GM19240 (cell line): ENCODE results near the gene TMA7B.

Experiments
- DNase-seq: peaks from one replicate; pipeline ENCODE4 v3.0.0; 2011; ENCODE audit warnings: low spot score; ENCODE audit not compliant: insufficient read length

TMA7B gene

DNA sequence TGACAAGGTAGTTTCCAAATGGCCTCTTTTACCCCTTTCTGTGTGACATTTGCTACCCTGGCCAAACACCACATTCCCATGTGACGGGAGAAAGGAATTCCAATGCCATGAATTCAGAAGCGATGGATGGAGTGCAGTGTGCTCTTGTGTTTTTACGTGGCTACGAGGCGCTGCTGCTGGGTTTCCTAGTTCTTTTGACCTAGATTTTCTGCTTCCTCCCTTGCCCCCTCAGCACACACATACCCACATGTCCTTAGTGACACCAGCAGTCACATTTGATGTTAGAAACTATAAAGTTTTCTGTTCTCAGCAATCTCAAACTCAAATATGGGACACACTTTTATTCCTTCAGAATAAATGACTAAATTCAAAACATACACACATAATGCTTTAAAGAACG is 7.8 kb upstream of the TMA7B start:
- no peak for DNase-seq

DNA sequence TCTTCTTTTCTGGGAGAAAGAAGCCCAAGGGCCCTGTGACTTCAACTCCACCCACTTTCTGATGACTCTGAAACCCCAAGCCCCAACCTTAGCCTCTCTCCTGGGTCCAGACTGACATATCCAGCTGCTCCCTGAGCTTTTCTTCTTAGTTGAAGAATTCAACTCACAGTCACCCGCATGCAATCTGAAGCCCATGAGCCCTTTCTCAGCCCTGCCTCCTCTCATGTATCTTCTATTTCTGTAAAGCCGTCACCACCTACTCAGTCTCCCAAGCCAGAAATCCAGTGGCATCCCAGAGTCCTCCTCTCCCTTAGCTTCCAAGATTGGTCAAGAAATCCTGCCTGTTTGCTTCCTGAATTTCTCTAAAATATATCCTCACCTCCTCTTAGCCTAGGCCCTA is 7.1 kb upstream of the TMA7B start:
- no peak for DNase-seq

DNA sequence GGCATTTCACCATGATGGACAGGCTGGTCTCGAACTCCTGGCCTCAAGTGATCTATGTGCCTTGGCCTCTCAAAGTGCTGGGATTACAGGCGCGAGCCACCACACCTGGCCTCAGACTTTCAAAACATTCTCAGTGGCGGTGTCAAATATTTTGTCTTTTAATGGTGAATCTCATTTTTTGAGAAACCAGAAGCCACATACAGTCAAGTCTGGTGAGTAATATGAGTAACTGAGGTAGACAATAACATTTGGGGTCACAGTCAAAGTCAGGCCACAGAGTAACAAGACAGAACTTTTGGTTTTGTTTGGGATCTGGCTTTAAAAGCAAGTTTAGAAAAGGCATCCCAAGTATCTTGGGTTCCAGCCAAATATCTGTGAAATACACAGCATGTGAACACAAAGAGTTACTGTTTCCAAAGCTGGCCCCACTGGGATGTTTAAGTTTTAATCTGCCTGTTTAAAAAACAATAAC is 5.6 kb upstream of the TMA7B start:
- DNase-seq: no peak

DNA sequence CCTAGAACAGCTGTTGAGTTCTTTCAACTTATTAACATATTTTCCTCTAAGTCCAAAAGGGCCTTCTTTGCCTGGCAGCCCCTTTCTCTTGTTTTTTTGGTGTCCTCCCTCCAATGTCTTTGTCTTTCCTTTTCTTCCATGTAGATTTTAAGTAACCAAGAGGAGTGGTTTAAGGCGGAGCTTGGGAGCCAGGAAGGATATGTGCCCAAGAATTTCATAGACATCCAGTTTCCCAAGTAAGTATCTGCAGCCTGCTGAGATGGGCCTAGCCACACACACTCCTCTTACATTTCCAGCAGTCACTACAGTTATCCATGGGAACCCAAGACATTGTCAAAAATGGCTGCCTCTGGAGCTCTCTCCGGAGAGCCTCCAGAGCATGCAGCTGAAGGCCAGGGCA is 4.5 kb upstream of the TMA7B start:
- DNase-seq: no peak

DNA sequence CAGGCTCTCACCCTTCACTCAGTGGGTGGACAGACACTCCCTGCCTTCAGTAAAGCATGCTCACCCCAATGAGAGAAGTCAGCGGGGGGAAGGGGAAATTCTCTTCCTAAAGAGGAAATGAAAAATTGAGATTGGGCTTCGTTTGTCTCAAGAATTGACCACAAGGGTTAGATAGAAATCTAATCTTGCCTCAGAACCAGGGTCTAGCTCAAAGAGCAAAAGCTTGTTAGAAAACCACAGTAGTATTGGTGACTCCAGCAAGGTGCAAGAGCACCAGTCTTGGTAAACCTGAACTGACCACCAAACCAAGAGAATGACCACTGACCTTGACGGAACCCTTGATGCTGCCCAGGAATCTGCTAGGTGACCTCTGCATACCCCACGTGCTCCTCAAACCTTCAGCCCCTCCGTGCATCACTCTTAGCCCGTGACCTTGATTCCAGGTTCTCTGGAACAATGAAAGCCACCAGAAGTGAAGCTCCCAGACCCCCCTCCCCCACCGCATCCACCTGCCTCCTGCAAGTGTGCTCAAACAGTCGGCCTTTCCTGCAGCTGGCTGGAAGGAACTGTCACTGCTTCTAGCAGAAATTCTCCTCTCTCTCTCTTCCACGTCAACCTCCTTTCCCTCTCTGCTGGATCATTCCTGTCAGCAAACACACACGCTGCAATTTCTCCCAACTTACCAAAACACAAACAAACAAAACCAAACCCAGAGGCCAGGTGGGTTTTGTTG is 3.1 kb upstream of the TMA7B start:
- no peak for DNase-seq

DNA sequence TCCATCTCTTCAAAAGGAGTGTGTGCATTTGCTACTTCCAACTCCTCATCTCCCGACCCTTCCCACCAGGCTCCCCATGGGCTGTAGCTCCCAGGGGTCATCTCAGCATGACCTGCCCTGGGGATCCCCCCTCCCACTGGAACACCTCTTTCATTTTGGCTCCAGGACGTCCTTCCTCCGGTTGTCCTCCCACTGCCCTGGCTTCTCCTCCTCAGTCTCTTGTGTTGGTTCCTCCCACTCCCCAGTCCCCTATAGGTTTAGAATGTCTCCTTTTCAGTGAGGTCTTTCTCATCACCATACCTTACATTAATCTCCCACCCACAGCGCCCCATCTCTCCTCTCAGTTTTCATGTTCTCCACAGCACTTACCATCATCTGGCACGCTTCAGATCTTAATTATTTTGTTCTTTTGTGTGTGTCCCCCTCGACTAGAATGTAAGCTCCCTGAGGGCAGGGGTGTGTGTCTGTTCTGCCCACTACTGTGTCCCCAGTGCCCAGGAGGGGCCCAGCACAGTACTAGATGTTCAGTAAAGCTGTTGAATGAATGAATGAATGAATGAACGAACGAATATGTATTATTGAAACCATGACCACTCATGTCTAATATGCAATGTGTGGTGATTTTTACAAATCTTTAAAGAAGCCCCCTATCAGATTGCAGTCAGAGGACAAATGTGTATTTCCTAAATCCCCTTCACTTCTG is 2.0 kb upstream of the TMA7B start:
- DNase-seq: no peak

DNA sequence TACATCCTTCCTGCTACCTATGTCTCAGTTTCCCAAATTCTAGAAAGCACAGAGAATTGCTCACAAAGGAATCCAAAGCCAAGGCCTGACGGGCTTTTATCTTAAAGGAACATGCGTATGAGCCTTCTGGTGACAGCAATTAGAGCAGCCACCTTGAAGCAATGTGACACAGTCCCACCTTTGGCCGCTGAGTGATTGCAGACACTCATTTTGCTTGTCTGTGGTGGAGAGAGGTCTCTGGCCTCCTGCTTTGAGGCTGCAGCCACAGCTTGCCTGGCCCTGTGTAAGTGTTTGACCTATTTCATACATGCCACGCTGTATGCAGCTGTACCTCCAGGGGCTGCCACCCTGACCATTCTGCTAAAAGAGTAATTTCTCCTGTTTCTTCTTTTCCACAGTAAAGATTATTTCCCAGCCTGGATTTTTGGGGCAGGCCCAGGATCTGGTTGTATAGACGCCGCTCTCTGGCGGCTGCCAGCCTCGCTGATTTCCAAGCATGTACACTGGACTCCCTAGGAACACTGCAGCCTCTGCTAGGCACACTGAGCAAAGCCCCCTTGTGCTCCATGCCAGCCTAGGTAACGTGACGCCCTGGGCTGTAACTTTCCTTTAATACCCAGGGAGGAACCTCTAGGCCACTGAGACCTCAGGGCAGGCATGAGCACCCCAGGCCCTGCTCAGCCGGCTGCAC is 1.1 kb upstream of the TMA7B start:
- no peak for DNase-seq

DNA sequence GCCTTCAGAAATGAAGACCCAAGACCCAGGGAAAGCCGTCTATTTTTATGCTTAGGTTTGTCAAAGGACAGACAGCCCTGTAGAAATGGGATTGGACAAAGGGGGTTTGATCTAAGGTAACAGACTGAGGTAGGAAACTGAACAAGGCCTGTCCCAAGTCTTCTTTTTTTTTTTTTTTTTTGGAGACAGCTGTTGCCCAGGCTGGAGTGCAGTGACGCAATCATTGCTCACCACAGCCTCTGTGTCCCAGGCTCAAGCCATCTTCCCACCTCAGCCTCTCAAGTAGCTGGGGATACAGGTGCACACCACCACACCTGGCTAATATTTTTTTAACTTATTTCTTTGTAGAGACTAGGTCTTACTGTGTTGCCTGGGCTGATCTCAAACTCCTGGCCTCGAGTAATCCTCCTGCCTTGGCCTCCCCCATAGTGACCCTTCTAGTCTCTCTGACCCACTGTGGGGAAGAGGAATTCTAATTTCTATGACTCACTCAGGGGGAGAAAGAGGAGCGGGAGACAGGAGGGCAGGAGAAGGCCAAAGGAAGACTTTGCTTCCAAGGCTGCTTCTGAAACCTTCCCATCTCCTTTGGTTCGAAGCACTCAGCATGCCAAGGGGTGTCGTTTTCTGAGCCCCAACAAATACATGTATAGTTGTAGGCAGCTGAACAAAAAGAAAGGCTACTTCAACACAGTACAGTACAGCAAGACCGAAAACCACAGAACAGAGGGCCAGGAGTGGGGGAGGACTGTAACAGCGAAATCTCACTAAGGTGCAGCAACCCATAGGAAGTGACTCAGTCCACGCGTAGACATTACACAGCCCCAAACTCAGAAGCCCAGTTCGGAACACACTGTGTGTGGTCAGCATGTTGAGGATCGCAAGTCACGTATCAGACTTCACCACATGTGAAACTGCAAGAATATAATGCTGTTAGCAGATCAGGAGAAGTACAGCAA is 872 bp downstream of the TMA7B start:
- DNase-seq: peak; percentile 77

DNA sequence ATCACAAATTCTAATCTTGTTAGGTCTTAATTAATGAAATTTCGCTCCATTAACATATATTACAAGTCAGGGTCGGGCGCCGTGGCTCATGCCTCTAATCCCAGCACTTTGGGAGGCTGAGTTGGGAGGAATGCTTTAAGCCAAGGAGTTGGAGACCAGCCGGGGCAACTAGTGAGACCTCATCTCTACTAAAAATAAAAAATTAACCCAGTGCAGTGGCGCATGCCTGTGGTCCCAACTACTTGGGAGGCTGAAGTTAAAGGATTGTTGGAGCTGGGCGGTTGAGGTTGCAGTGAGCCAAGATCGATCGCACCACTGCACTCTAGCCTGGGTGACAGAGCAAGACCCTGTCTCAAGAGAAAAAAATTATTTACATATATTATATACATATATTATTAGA is 1.9 kb downstream of the TMA7B start:
- no peak for DNase-seq

DNA sequence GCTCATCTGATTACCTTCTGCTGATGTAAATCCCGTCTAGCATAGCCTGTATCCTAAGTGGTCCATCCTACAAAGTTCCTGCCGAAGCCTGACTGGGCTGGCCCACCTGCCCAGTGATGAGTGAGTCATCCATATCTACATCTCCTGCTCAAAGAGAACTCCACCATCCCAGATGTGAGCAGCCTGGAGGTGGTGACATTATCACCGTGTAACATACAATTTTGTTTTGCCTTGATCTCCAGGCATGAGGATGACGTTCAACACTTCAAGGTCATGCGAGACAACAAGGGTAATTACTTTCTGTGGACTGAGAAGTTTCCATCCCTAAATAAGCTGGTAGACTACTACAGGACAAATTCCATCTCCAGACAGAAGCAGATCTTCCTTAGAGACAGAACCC is 5.6 kb downstream of the TMA7B start:
- DNase-seq: no peak

DNA sequence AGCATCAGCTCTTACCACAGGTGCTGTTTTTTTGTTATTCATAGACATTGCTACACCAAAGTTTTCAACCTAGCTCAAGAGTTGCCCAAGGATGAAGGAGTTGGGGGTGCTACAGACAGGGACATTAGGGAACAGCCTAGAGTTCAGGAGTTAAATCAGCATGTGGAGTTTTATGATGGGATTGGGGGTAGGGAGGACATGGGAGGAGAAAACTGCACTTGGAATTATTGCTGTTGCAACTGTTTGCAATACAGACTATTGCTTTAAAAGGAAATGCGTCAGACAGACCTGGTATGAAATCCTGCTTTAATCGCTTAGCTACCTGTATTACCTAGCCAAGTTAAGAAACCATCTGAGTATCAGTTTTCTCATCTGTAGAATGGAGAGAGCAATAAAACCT is 6.3 kb downstream of the TMA7B start:
- no peak for DNase-seq

DNA sequence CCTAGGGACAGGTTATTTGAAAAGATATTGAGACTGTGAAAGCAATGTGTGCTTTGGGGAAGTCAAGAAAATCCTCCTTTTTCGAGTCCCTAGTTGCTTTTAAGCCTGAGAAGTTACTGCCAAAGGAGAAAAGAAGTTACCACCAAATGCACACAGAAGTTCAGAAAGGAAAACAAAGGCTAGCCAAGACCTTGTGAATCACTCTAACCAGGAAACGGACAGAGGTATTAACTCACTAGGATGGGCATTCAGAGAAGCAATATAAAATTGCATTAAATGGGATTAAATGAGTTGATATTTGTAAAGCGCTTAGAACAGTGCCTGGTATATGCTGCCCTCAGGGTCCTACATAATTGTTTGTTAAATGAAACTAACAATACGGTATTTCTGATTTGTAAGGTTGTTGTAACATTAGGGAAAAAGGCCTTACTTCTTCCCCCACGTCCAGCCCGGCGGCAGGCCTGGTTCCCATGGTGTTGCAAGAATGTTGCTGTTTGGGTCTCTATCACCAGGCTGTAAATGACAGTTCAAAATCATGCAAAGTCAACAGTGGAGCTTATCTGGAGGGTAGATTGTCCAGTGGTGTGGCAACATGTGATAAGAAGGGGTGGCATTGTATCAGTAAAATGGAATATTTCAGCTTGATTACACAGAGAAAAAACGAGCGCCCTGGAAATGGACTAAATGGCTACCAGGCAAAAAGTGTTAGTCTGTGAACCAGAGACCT is 7.1 kb downstream of the TMA7B start:
- no peak for DNase-seq

DNA sequence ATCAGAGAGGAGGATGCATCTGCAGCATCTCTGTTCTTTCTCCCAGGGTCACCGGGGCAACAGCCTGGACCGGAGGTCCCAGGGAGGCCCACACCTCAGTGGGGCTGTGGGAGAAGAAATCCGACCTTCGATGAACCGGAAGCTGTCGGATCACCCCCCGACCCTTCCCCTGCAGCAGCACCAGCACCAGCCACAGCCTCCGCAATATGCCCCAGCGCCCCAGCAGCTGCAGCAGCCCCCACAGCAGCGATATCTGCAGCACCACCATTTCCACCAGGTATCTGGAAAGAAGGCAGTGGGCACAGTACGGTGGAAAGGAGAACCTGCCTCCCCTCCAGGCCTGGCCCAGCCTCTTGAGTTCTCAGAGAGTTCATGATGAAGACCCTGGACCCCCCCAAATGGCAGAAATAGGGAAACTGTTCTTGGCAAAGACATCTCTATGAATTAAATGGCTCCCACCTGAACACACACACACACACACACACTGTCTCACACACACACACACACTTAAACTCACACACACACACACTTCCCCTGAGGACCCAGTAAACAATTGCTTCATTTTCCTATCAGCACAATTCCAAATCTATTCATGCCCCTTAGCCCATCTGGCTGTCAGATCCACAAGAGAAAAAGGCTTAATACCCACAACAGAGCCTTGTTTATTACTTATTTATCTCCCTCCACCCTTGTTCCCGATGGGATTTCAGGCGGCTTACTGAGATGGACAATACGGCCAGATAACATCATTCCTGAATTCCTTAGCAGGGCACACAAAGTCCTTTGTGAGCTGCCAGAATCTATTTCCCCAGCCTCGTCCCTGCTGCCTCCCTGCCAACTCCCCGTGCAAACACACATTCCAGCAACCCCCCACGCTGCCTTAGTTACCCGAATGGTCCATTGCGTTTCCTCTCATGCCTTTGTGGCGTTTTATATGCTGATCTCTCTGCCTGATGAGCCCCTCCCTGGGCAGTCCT is 8.1 kb downstream of the TMA7B start:
- DNase-seq: no peak

DNA sequence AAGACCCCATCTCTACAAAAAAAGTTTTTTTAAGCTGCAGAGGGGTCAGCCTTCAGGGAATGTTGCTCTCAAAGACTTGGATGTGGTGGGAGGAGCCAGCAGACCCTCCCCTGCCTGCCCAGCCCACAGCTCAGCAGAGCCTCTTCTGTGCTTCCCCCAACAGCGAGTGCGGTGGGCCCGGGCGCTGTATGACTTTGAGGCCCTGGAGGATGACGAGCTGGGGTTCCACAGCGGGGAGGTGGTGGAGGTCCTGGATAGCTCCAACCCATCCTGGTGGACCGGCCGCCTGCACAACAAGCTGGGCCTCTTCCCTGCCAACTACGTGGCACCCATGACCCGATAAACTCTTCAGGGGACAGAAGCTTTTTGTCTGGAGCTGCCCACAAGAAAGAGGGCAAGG is 10.5 kb downstream of the TMA7B start:
- DNase-seq: no peak

DNA sequence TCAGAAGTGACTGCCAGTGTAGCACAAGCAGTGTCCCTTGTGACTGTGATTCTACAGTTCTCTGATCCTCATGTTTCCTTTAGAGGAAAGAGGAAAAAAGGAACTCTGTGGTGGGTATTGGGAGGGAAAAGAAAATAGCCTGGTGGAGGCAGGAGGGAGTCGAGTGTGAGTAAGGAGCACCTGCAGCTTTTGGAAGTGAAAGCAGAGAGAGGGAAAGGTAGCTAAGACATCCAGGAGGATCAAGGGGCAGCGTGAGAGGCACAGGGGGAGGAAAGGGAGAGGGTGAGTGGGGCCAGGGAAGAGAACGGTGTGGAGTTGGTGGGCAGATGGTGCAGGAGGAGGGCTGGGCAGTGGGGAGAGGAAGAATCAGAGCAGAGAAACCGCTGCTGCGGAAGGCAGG is 12.4 kb downstream of the TMA7B start:
- DNase-seq: no peak

DNA sequence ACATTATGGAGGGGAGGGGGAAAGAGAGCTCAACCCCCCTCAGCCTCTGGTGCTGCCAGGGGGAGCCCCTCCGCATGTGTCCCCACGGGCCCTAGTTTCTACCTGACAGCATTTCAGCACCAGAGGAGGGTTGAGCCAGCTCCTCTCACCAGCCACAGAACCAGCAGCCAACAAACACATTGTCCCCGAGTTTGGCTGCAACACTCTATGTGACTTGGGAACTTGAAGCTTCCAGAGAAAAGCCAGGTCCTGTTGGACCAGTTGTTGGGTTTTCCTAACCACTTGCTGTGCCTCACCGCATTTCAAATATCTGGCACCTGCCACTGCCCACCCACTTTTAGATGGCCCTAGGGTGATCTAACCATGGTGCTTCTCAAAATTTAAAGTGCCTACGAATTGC is 13.5 kb downstream of the TMA7B start:
- DNase-seq: no peak

DNA sequence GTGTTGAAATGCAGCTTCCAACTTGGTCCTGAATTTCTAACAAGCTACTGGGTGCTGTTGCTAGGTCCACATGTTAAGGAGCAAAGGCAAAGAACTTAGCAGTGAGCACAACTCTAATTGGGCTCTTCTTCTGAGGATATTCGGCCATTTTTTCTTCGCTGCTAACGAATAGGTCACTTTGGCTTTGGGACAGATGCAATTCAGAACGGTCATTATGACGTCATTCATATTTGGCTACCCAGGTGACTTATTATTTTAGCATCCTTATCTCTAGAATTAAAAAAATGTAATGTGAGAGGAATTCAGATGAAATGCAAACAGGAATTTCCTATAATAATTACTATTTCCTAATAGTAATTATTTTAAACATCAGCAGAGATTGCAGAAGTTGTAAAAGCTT is 13.9 kb downstream of the TMA7B start:
- DNase-seq: no peak

DNA sequence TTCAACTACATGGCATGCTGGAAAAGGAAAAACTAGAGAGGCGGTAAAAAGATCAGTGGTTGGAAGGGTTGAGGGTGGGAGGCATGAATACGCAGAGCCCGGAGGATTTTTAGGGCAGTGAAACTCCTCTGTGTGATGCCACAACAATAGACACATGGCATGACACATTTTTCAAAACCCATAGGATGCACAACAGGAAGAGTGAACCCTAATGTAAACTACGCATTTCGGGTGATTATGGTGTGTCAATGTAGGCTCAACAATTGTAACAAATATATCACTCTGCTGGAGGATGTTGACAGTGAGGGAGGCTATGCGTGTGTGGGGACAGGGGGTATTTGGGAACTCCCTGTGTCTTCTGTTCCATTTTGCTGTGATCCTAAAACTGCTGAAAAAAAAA is 18.9 kb downstream of the TMA7B start:
- DNase-seq: no peak

DNA sequence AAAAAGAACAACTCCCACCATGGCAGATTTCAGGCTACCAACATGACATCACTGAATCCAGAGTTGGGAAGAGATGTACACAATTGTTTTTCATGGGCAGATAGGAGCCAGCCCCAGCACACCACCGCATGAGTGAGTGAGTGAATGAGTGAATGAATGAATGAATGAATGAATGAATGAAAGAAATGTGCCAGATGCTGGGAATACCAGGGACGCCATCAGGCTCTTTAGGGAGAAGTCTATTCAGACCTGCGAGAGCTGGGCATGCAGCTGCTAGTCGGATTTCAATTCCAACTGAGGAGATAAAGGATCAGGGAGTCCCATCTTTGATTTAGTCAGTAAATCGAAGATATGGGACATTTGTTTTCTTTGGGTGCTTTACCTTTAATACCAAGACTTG is 19.3 kb downstream of the TMA7B start:
- no peak for DNase-seq

DNA sequence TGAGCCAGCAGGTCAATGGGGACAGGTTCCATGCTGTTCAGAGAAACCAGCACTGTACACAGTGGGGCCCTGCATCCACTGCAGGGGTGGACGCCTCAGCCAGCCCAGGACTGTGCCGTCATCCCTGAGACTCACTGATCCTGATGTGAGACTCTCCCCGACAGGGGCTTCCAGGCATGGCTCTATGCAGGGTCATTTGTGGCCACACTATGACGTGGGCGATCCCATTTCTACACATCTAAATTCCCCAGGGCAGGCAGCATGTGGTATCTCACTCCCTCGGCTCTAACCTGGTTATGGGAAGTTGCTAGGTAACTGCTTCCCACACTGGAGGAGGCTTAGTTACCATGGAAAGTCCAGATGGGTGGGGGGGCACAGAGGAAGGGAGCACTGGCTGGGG is 20.4 kb downstream of the TMA7B start:
- no peak for DNase-seq
